Uterus (tissue), 4 donors: ENCODE data around the gene PRSS33. TPM values are rescaled to one million over a fixed set of nuclear protein-coding genes. Genes with fewer than 3 reads are reported as not detected.

ENCODE experiments used
- DNase-seq, 2 donors: peaks; one replicate each; pipeline ENCODE4 v3.0.0-alpha.2; 2019 to 2020
- H3K27ac ChIP-seq, 2 donors: fragments of 200-600 bp; sonication (generic); 1 replicate in 1 of 2; 2 replicates in 1 of 2; pipeline ENCODE4 v1.5.1; 2016 to 2018
- H3K27me3 ChIP-seq, 2 donors: fragments of 200-600 bp; sonication (generic); one replicate each; pipeline ENCODE4 v1.5.1; 2018 to 2019; ENCODE audit warnings: control low read depth in 1 of 2
- H3K36me3 ChIP-seq, 2 donors: fragments of 200-600 bp; sonication (generic); one replicate each; pipeline ENCODE4 v1.5.1; 2019; ENCODE audit warnings: control low read depth in 1 of 2
- H3K4me1 ChIP-seq, 2 donors: fragments of 200-600 bp; sonication (generic); one replicate each; pipeline ENCODE4 v1.5.1; 2018 to 2019; ENCODE audit warnings: control low read depth in 1 of 2
- H3K4me3 ChIP-seq, 2 donors: fragments of 200-600 bp; sonication (generic); 1 replicate in 1 of 2; 2 replicates in 1 of 2; pipeline ENCODE4 v1.5.1; 2018 to 2019; ENCODE audit warnings: mild to moderate bottlenecking in 1 of 2
- H3K9me3 ChIP-seq, 2 donors: fragments of 200-600 bp; sonication (generic); one replicate each; pipeline ENCODE4 v1.5.1; 2019; ENCODE audit warnings: control low read depth in 1 of 2
- CTCF ChIP-seq, 4 experiments: fragments of 200-600 bp in 2 of 4; fragments of 450-650 bp in 2 of 4; sonication (generic) in 2 of 4; IDR thresholded peaks; one replicate each; pipeline ENCODE4 v1.5.1; 2016 to 2019; ENCODE audit warnings: antibody characterized with exemption in 4 of 4, mild to moderate bottlenecking in 2 of 4, moderate library complexity in 1 of 4
- POLR2A ChIP-seq, 2 donors: fragments of 450-650 bp; IDR thresholded peaks; one replicate each; pipeline ENCODE4 v1.6.1; 2016; ENCODE audit warnings: antibody characterized with exemption in 2 of 2, mild to moderate bottlenecking in 1 of 2, moderate library complexity in 1 of 2
- intact Hi-C: fragments of 100-400 bp; cut with DNase I; formaldehyde crosslinking; loops from one replicate; pipeline ENCODE4 v1.15.1; 2023; ENCODE audit warnings: low total_unique reads
- total RNA-seq, 4 donors: library from RNA; depleted of rRNA in 3 of 4; stranded (reverse); fragments of >200 nt in 3 of 4; gene quantifications; one replicate each; pipeline versions ENCODE4 v1.1.0 to v1.2.4, GENCODE V29; 2014 to 2023
- donor health status: DM: yes; HTN: yes; CAD: no.

Gene PRSS33
- total RNA-seq, 4 donors from 2014 or later, result 0.21 TPM; not detected in 3

- Histone ChIP-seq H3K9me3 (no peaks in the 10 kb centered on the region), H3K27ac (no peak overlapping the region), H3K4me3 (no peak overlapping the region), H3K4me1 (peaks cover 0 to 13% of the 10 kb centered on the region in 2 donors), H3K36me3 (no peaks in the 10 kb centered on the region), H3K27me3 (no peaks in the 10 kb centered on the region)
- TF ChIP-seq CTCF (IDR thresholded peaks at IDR 0.05), result no peak
- no peak for TF ChIP-seq POLR2A (IDR thresholded peaks at IDR 0.05)
- no peak for DNase-seq
- intact Hi-C loops, result no loop called here
These were observed 22.6 kb downstream of the PRSS33 start for GRCh38 chr16:2764718-2765117.

GRCh38 chr16:2763173-2763572, 24.2 kb downstream of the PRSS33 start:
- intact Hi-C loops, result no loop called here

GRCh38 chr16:2762711-2763110, 24.6 kb downstream of the PRSS33 start:
- no peak overlapping the region for H3K27ac ChIP-seq
- intact Hi-C loops, result no loop called here
- no peak overlapping the region for H3K4me3 ChIP-seq
- no peaks in the 10 kb centered on the region for H3K4me1 ChIP-seq
- no peak for TF ChIP-seq CTCF (IDR thresholded peaks at IDR 0.05)
- no peak for TF ChIP-seq POLR2A (IDR thresholded peaks at IDR 0.05)
- no peaks in the 10 kb centered on the region for H3K9me3 ChIP-seq
- H3K27me3 ChIP-seq, result no peaks in the 10 kb centered on the region
- no peaks in the 10 kb centered on the region for H3K36me3 ChIP-seq
- no peak for DNase-seq

More at GRCh38 chr16:2763173-2763572, 24.2 kb downstream of the PRSS33 start:
- Histone ChIP-seq H3K36me3 (no peaks in the 10 kb centered on the region), H3K4me1 (no peaks in the 10 kb centered on the region), H3K9me3 (no peaks in the 10 kb centered on the region), H3K27ac (no peak overlapping the region), H3K27me3 (no peaks in the 10 kb centered on the region), H3K4me3 (no peak overlapping the region)
- no peak for DNase-seq
- no peak for TF ChIP-seq CTCF (IDR thresholded peaks at IDR 0.05)
- TF ChIP-seq POLR2A (IDR thresholded peaks at IDR 0.05), result no peak

GRCh38 chr16:2761886-2762583, 25.3 kb downstream of the PRSS33 start:
- H3K27me3 ChIP-seq, result no peaks in the 10 kb centered on the region
- H3K27ac ChIP-seq, result no peak overlapping the region
- no peaks in the 10 kb centered on the region for H3K4me1 ChIP-seq
- no peaks in the 10 kb centered on the region for H3K9me3 ChIP-seq
- DNase-seq, result no peak
- intact Hi-C loops, result no loop called here
- no peak for TF ChIP-seq CTCF (IDR thresholded peaks at IDR 0.05)
- no peak for TF ChIP-seq POLR2A (IDR thresholded peaks at IDR 0.05)
- H3K4me3 ChIP-seq, result no peak overlapping the region
- H3K36me3 ChIP-seq, result no peaks in the 10 kb centered on the region

- H3K9me3 ChIP-seq, result no peaks in the 10 kb centered on the region
- intact Hi-C loops, result no loop called here
- H3K27ac ChIP-seq, result no peak overlapping the region
- H3K36me3 ChIP-seq, result no peaks in the 10 kb centered on the region
- H3K4me1 ChIP-seq, result no peaks in the 10 kb centered on the region
- no peak for TF ChIP-seq CTCF (IDR thresholded peaks at IDR 0.05)
- no peak for TF ChIP-seq POLR2A (IDR thresholded peaks at IDR 0.05)
- no peak for DNase-seq
- no peaks in the 10 kb centered on the region for H3K27me3 ChIP-seq
- H3K4me3 ChIP-seq, result no peak overlapping the region
These were observed 25.9 kb downstream of the PRSS33 start for GRCh38 chr16:2761472-2761871.
